HL-60 (cell line): ENCODE measurements around the gene ZMYND8.

Experiments used
- GABPA ChIP-seq: IDR thresholded peaks from 2 replicates; pipeline ENCODE4 v1.6.1; 2012; ENCODE audit warnings: low read depth
- POLR2AphosphoS5 ChIP-seq: IDR thresholded peaks from 2 replicates; pipeline ENCODE4 v1.6.1; 2012; ENCODE audit warnings: low read depth
- SPI1 ChIP-seq: IDR thresholded peaks from 2 replicates; pipeline ENCODE4 v1.6.1; 2012; ENCODE audit warnings: low read depth, mild to moderate bottlenecking, borderline replicate concordance
- TF ChIP-seq, protein P1 (sequence below): IDR thresholded peaks from one replicate; pipeline ENCODE4 v1.5.1; 2011; ENCODE audit warnings: low read length, control low read depth, inconsistent platforms; ENCODE audit not compliant: insufficient read depth
- TF ChIP-seq, protein P2 (sequence below): IDR thresholded peaks from 2 replicates; pipeline ENCODE4 v1.6.1; 2012; ENCODE audit warnings: low read depth; ENCODE audit not compliant: insufficient replicate concordance

DNA sequence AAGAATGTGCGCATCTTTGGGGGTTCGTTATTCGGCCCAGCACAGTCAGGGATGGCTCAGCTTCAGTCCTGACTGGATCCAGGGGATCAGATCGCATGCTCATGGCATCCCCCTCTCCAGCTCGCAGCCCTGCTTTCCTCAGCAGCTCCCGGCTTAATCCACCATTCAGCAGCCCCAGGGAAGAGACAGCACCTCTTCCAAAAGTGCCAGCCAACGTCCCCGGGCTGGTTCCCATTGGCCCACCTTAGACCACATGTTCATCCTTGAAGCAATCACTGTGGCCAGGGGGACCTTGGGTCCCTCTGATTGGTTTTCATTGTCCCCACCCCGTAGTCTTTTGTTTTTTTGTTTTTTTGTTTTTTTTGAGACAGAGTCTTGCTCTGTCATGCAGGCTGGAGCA, 188.7 kb downstream of the ZMYND8 start:
- no peak for TF ChIP-seq SPI1
- TF ChIP-seq, protein P1, sequence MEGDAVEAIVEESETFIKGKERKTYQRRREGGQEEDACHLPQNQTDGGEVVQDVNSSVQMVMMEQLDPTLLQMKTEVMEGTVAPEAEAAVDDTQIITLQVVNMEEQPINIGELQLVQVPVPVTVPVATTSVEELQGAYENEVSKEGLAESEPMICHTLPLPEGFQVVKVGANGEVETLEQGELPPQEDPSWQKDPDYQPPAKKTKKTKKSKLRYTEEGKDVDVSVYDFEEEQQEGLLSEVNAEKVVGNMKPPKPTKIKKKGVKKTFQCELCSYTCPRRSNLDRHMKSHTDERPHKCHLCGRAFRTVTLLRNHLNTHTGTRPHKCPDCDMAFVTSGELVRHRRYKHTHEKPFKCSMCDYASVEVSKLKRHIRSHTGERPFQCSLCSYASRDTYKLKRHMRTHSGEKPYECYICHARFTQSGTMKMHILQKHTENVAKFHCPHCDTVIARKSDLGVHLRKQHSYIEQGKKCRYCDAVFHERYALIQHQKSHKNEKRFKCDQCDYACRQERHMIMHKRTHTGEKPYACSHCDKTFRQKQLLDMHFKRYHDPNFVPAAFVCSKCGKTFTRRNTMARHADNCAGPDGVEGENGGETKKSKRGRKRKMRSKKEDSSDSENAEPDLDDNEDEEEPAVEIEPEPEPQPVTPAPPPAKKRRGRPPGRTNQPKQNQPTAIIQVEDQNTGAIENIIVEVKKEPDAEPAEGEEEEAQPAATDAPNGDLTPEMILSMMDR = no peak
- TF ChIP-seq, protein P2, sequence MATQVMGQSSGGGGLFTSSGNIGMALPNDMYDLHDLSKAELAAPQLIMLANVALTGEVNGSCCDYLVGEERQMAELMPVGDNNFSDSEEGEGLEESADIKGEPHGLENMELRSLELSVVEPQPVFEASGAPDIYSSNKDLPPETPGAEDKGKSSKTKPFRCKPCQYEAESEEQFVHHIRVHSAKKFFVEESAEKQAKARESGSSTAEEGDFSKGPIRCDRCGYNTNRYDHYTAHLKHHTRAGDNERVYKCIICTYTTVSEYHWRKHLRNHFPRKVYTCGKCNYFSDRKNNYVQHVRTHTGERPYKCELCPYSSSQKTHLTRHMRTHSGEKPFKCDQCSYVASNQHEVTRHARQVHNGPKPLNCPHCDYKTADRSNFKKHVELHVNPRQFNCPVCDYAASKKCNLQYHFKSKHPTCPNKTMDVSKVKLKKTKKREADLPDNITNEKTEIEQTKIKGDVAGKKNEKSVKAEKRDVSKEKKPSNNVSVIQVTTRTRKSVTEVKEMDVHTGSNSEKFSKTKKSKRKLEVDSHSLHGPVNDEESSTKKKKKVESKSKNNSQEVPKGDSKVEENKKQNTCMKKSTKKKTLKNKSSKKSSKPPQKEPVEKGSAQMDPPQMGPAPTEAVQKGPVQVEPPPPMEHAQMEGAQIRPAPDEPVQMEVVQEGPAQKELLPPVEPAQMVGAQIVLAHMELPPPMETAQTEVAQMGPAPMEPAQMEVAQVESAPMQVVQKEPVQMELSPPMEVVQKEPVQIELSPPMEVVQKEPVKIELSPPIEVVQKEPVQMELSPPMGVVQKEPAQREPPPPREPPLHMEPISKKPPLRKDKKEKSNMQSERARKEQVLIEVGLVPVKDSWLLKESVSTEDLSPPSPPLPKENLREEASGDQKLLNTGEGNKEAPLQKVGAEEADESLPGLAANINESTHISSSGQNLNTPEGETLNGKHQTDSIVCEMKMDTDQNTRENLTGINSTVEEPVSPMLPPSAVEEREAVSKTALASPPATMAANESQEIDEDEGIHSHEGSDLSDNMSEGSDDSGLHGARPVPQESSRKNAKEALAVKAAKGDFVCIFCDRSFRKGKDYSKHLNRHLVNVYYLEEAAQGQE = no peak
- TF ChIP-seq GABPA = no peak
- TF ChIP-seq POLR2AphosphoS5 = no peak
